GM21360 (cell line): ENCODE results near the gene SLC15A2.
"Not testable (repeated sequence)": the region's sequence is repeated elsewhere in the genome, so short reads cannot be mapped to it uniquely, and the experiment has no call there.

Experiments used
- ATAC-seq: cut with Tn5 transposase; IDR thresholded peaks from one replicate; pipeline ENCODE4 v1.9.1; 2021; ENCODE audit warnings: mild to moderate bottlenecking, moderate library complexity; ENCODE audit not compliant: unreplicated experiment

SLC15A2 gene

GRCh38 chr3:121894301-121894990 is at the start of gene SLC15A2:
Gene SLC15A2 (plus strand): TSS chr3:121894401. CDS start chr3:121894477, 76 bp downstream.
- ATAC-seq, result no peak

GRCh38 chr3:121844892-121845291 is 49.3 kb upstream of the SLC15A2 start:
- ATAC-seq, result no peak

- ATAC-seq, result no peak
These were observed 41.9 kb upstream of the SLC15A2 start for GRCh38 chr3:121852256-121852655.

GRCh38 chr3:121855555-121855954 is 38.6 kb upstream of the SLC15A2 start:
- no peak for ATAC-seq

- not testable (repeated sequence) for ATAC-seq
These were observed 36.4 kb upstream of the SLC15A2 start for GRCh38 chr3:121857778-121858177.

GRCh38 chr3:121863247-121863646 is 31.0 kb upstream of the SLC15A2 start:
- ATAC-seq, result not testable (repeated sequence)

- no peak for ATAC-seq
These were observed 30.4 kb upstream of the SLC15A2 start for GRCh38 chr3:121863801-121864200.

GRCh38 chr3:121869736-121870135 is 24.5 kb upstream of the SLC15A2 start:
- ATAC-seq, result no peak

GRCh38 chr3:121870717-121871116 is 23.5 kb upstream of the SLC15A2 start:
- no peak for ATAC-seq

GRCh38 chr3:121871430-121871829 is 22.8 kb upstream of the SLC15A2 start:
- ATAC-seq, result no peak

- no peak for ATAC-seq
These were observed 15.8 kb upstream of the SLC15A2 start for GRCh38 chr3:121878411-121878810.

- ATAC-seq, result no peak
These were observed 10.7 kb upstream of the SLC15A2 start for GRCh38 chr3:121883507-121883906.

GRCh38 chr3:121885386-121885785 is 8.8 kb upstream of the SLC15A2 start:
- no peak for ATAC-seq

GRCh38 chr3:121895121-121895520 is 920 bp downstream of the SLC15A2 start:
- no peak for ATAC-seq

- no peak for ATAC-seq
These were observed 1.5 kb downstream of the SLC15A2 start for GRCh38 chr3:121895736-121896135.

GRCh38 chr3:121896823-121897222 is 2.6 kb downstream of the SLC15A2 start:
- ATAC-seq, result no peak

- no peak for ATAC-seq
These were observed 3.1 kb downstream of the SLC15A2 start for GRCh38 chr3:121897296-121897695.

GRCh38 chr3:121913305-121913990 is 19.2 kb downstream of the SLC15A2 start:
- ATAC-seq, result no peak

- ATAC-seq, result no peak
These were observed 20.1 kb downstream of the SLC15A2 start for GRCh38 chr3:121914081-121914998.

- no peak for ATAC-seq
These were observed 22.0 kb downstream of the SLC15A2 start for GRCh38 chr3:121916189-121916588.

- ATAC-seq, result no peak
These were observed 24.7 kb downstream of the SLC15A2 start for GRCh38 chr3:121918779-121919483.
